Mesothelial cell of epicardium (in vitro differentiated cells): Measurements from ENCODE around the gene ATP5F1C. TPM values are rescaled to one million over a fixed set of nuclear protein-coding genes. Genes with fewer than 3 reads are reported as not detected.

Experiments
- DNase-seq, 2 experiments: peaks; one replicate each; pipeline ENCODE4 v3.0.0; 2021; ENCODE audit warnings: low spot score in 2 of 2; ENCODE audit not compliant: unreplicated experiment in 2 of 2
- H3K27ac Mint-ChIP-seq: 2 replicates; pipeline ENCODE4 v1.8.0; 2021; ENCODE audit warnings: mixed read lengths
- H3K27me3 Mint-ChIP-seq: 2 replicates; pipeline ENCODE4 v1.8.0; 2021; ENCODE audit warnings: low read depth, mixed read lengths
- H3K36me3 Mint-ChIP-seq: 2 replicates; pipeline ENCODE4 v1.8.0; 2021; ENCODE audit warnings: mixed read lengths
- H3K4me1 Mint-ChIP-seq: 2 replicates; pipeline ENCODE4 v1.8.0; 2021; ENCODE audit warnings: mixed read lengths
- H3K4me3 Mint-ChIP-seq: 2 replicates; pipeline ENCODE4 v1.8.0; 2021; ENCODE audit warnings: mild to moderate bottlenecking, moderate library complexity, mixed read lengths
- H3K9me3 Mint-ChIP-seq: 2 replicates; pipeline ENCODE4 v1.8.0; 2021; ENCODE audit warnings: mixed read lengths
- total RNA-seq: library from RNA; stranded (reverse); gene quantifications from 3 replicates; pipeline ENCODE4 v1.2.1, GENCODE V29; 2021
- TF ChIP-seq, protein P1 (sequence below): fragments of 200-600 bp; sonication (generic); IDR thresholded peaks from one replicate; pipeline ENCODE4 v1.5.0; 2021; ENCODE audit warnings: antibody characterized with exemption; ENCODE audit not compliant: unreplicated experiment

The ATP5F1C gene
- total RNA-seq, 1 donor from 2014 or later = 184 TPM

GRCh38 chr10:7834262-7834661 is 46.3 kb downstream of the ATP5F1C start:
- H3K4me1 Mint-ChIP-seq = no peaks in the 10 kb centered on the region
- TF ChIP-seq, protein P1, sequence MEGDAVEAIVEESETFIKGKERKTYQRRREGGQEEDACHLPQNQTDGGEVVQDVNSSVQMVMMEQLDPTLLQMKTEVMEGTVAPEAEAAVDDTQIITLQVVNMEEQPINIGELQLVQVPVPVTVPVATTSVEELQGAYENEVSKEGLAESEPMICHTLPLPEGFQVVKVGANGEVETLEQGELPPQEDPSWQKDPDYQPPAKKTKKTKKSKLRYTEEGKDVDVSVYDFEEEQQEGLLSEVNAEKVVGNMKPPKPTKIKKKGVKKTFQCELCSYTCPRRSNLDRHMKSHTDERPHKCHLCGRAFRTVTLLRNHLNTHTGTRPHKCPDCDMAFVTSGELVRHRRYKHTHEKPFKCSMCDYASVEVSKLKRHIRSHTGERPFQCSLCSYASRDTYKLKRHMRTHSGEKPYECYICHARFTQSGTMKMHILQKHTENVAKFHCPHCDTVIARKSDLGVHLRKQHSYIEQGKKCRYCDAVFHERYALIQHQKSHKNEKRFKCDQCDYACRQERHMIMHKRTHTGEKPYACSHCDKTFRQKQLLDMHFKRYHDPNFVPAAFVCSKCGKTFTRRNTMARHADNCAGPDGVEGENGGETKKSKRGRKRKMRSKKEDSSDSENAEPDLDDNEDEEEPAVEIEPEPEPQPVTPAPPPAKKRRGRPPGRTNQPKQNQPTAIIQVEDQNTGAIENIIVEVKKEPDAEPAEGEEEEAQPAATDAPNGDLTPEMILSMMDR = no peak
- H3K27ac Mint-ChIP-seq = no peak overlapping the region
- no peak for DNase-seq
- no peaks in the 10 kb centered on the region for H3K9me3 Mint-ChIP-seq
- H3K4me3 Mint-ChIP-seq = no peak overlapping the region
- peaks cover 8% of the 10 kb centered on the region for H3K36me3 Mint-ChIP-seq
- no peaks in the 10 kb centered on the region for H3K27me3 Mint-ChIP-seq

GRCh38 chr10:7836571-7836970 is 48.6 kb downstream of the ATP5F1C start:
- no peaks in the 10 kb centered on the region for H3K4me1 Mint-ChIP-seq
- H3K36me3 Mint-ChIP-seq = peaks cover 8% of the 10 kb centered on the region

DNA sequence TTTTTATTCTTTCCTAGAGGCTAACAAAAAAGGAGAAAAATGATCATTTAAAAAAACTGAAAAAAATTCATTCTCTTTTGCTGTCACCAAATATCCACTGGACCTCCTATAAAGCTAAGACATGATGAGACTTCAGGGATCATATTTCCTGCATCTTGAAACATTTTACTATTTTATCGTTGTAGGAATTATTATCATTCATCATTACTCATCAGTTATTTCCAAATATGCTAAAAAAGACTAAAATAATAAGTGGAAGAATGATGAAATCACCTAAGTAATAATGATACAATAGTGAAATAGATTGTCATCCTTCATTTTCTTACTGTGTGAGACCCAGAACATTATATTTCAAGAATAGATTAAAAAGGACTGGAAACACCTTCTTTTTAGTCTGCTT is 58.6 kb downstream of the ATP5F1C start:
- Mint-ChIP-seq H3K4me1 (no peaks in the 10 kb centered on the region), H3K27me3 (no peaks in the 10 kb centered on the region), H3K9me3 (no peaks in the 10 kb centered on the region), H3K4me3 (no peak overlapping the region), H3K27ac (no peak overlapping the region), H3K36me3 (peaks cover 2% of the 10 kb centered on the region)
- DNase-seq = no peak
- TF ChIP-seq, protein P1 = no peak

More at GRCh38 chr10:7836571-7836970, 48.6 kb downstream of the ATP5F1C start:
- TF ChIP-seq, protein P1 = no peak
- Mint-ChIP-seq H3K9me3 (no peaks in the 10 kb centered on the region), H3K27ac (no peak overlapping the region), H3K4me3 (no peak overlapping the region), H3K27me3 (no peaks in the 10 kb centered on the region)
- DNase-seq = no peak

- H3K4me1 Mint-ChIP-seq = peaks cover 17% of the 10 kb centered on the region
- H3K9me3 Mint-ChIP-seq = no peaks in the 10 kb centered on the region
- peaks cover 5% of the 10 kb centered on the region for H3K36me3 Mint-ChIP-seq
- TF ChIP-seq, protein P1 = no peak
- H3K4me3 Mint-ChIP-seq = no peak overlapping the region
- H3K27ac Mint-ChIP-seq = no peak overlapping the region
- no peaks in the 10 kb centered on the region for H3K27me3 Mint-ChIP-seq
- no peak for DNase-seq
Measured at GRCh38 chr10:7853226-7853842, 65.4 kb downstream of the ATP5F1C start.

DNA sequence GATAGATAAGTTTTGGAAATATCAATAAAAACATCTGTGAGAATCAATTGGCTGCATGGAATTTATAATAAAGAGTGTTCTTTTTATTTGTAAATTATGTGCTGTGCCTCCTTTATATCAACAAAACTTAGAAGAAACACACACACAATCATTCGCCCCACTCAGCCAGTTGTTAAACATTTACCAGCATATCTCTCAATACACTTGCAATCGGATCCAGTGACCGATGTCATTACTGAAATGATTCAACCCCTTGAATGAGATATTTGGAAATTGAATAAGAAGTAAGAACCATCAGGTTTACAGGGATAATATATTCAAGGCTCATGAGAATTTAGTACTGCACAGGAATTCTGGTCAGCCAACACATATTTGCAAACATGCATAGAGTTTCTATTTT is 65.9 kb downstream of the ATP5F1C start:
- TF ChIP-seq, protein P1 = no peak
- H3K4me1 Mint-ChIP-seq = peaks cover 19% of the 10 kb centered on the region
- peaks cover 5% of the 10 kb centered on the region for H3K36me3 Mint-ChIP-seq
- H3K27me3 Mint-ChIP-seq = no peaks in the 10 kb centered on the region
- no peak overlapping the region for H3K4me3 Mint-ChIP-seq
- H3K27ac Mint-ChIP-seq = no peak overlapping the region
- H3K9me3 Mint-ChIP-seq = no peaks in the 10 kb centered on the region
- no peak for DNase-seq

DNA sequence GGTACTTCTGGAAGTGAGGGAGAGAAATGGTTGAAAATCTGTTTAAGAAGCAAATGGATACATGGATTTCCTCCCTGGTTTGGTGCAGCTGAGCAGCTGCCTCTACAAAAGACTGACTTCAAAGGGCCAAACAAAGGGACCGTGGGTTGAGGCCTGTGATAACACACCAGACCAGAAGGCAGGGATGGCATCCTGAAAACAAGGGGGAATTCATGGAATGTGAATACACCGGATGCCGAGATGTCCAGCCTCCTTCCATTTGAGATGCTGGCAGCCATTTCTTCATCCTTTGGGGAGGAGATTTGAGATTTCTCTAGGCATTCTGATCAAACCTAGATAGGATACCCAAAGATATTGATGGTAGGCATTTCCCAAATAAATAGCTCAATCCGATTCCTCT is 67.2 kb downstream of the ATP5F1C start:
- peaks cover 6% of the 10 kb centered on the region for H3K9me3 Mint-ChIP-seq
- DNase-seq = no peak
- no peak overlapping the region for H3K4me3 Mint-ChIP-seq
- no peak overlapping the region for H3K27ac Mint-ChIP-seq
- peaks cover 19% of the 10 kb centered on the region for H3K4me1 Mint-ChIP-seq
- H3K27me3 Mint-ChIP-seq = no peaks in the 10 kb centered on the region
- peaks cover 12% of the 10 kb centered on the region for H3K36me3 Mint-ChIP-seq
- TF ChIP-seq, protein P1 = no peak
